22Rv1 (cell line): ENCODE data around the gene METTL26.

Source experiments
- H3K27ac ChIP-seq: fragments of 450-650 bp; 2 replicates; pipeline ENCODE4 v1.5.1; 2017
- ZFX ChIP-seq: fragments of 450-650 bp; IDR thresholded peaks from 2 replicates; pipeline ENCODE4 v1.6.1; 2017; ENCODE audit warnings: antibody characterized with exemption, borderline replicate concordance
- TF ChIP-seq, protein P1 (sequence below): fragments of 450-650 bp; IDR thresholded peaks from 2 replicates; pipeline ENCODE4 v1.5.1; 2017; ENCODE audit warnings: mild to moderate bottlenecking

Gene METTL26

GRCh38 chr16:633336-634050, 2.6 kb downstream of the METTL26 start:
- TF ChIP-seq, protein P1, sequence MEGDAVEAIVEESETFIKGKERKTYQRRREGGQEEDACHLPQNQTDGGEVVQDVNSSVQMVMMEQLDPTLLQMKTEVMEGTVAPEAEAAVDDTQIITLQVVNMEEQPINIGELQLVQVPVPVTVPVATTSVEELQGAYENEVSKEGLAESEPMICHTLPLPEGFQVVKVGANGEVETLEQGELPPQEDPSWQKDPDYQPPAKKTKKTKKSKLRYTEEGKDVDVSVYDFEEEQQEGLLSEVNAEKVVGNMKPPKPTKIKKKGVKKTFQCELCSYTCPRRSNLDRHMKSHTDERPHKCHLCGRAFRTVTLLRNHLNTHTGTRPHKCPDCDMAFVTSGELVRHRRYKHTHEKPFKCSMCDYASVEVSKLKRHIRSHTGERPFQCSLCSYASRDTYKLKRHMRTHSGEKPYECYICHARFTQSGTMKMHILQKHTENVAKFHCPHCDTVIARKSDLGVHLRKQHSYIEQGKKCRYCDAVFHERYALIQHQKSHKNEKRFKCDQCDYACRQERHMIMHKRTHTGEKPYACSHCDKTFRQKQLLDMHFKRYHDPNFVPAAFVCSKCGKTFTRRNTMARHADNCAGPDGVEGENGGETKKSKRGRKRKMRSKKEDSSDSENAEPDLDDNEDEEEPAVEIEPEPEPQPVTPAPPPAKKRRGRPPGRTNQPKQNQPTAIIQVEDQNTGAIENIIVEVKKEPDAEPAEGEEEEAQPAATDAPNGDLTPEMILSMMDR, result no peak
- no peak for TF ChIP-seq ZFX
- peak overlapping the region; percentile 92; the same call in 1 of the 2 replicates for H3K27ac ChIP-seq

DNA sequence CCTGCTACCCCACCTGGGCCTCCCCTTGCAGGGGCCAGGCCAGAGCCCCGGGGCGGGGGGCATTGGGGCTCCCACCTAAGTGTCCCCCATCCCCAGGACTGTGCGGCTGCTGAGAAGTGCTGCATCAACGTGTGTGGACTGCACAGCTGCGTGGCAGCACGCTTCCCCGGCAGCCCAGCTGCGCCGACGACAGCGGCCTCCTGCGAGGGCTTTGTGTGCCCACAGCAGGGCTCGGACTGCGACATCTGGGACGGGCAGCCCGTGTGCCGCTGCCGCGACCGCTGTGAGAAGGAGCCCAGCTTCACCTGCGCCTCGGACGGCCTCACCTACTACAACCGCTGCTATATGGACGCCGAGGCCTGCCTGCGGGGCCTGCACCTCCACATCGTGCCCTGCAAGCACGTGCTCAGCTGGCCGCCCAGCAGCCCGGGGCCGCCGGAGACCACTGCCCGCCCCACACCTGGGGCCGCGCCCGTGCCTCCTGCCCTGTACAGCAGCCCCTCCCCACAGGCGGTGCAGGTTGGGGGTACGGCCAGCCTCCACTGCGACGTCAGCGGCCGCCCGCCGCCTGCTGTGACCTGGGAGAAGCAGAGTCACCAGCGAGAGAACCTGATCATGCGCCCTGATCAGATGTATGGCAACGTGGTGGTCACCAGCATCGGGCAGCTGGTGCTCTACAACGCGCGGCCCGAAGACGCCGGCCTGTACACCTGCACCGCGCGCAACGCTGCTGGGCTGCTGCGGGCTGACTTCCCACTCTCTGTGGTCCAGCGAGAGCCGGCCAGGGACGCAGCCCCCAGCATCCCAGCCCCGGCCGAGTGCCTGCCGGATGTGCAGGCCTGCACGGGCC, 3.4 kb downstream of the METTL26 start:
- no peak overlapping the region for H3K27ac ChIP-seq
- TF ChIP-seq ZFX, result no peak
- TF ChIP-seq, protein P1, result no peak

GRCh38 chr16:631808-632358, 4.2 kb downstream of the METTL26 start:
- no peak for TF ChIP-seq ZFX
- TF ChIP-seq, protein P1, result no peak

GRCh38 chr16:630815-631405, 5.2 kb downstream of the METTL26 start, which contains the start of gene WFIKKN1:
TSS of gene WFIKKN1 (plus strand) at chr16:630985. CDS start at chr16:631254, 269 bp downstream.
- H3K27ac ChIP-seq, result peak within 1 kb of the TSS; percentile 22; the same call in 1 of the 2 replicates
- no peak for TF ChIP-seq ZFX
- TF ChIP-seq, protein P1, result no peak

More at GRCh38 chr16:631808-632358, 4.2 kb downstream of the METTL26 start:
- H3K27ac ChIP-seq, result no peak overlapping the region

DNA sequence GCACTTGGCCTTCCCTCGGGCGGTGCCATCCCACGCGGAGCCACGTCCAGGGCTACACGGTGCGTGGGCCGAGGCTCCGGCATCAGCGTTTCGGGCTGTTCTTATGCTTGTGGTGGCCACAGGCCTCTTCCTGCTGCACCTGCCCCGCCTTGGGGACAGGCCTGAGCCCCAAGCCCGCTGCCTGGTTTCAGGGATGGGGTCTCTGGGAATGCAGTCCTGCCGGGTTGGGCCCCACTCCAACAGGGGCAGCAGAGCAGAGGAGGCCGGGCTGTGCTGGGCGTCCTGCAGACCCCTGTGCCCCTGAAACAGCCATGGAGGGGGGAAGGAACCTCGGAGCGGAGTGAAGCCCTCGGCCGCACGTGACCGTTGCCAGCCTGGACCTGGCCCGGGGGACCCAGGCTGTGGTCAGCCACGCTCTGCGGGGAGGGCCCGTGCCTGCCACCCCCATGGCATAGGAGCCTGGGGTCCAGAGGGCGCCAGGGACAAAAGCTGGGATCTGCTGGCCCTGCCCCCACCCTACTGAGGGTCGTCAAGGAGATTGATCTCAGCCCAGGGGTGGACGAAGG, 5.8 kb downstream of the METTL26 start:
- H3K27ac ChIP-seq, result peak overlapping the region; percentile 22; the same call in 1 of the 2 replicates
- TF ChIP-seq, protein P1, result no peak
- TF ChIP-seq ZFX, result no peak

DNA sequence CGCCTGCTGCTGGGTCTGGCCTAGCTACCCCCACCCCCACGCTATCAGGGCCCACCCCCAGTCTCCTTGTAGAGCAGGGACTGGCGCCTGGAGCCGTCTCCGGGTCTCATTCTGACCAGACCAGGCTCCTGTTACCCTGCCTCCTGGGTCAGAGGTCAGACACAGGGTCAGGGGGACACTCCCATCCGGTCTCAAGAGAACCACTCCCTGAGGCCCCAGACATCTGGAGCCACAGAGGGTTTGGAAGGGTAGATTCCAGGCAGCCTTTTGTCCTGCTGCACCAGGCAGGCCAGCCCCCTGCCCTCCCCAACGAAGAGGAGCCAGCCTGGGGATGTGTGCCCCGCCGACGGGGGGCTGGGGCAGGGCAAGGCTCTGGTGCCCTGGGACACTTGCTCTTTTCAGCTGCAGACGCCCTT, 6.3 kb downstream of the METTL26 start:
- peak overlapping the region; percentile 22; the same call in 1 of the 2 replicates for H3K27ac ChIP-seq
- TF ChIP-seq, protein P1, result no peak
- TF ChIP-seq ZFX, result no peak
